Endothelial cell of coronary artery (primary cell): ENCODE data around the gene GSTA5. TPM values are rescaled to one million over a fixed set of nuclear protein-coding genes. Genes with fewer than 3 reads are reported as not detected.

Experiments used
- total RNA-seq: library from RNA; depleted of rRNA; stranded (reverse); fragments of >200 nt; gene quantifications from 2 replicates; pipeline ENCODE4 v1.2.3, GENCODE V29; 2014

The GSTA5 gene
- total RNA-seq = not detected in 2 replicates

GRCh38 chr6:52840763-52841585 is at the start of gene GSTA5:
Gene GSTA5, minus strand, starts transcription at chr6:52840813.

GRCh38 chr6:52803668-52804255 is 36.9 kb downstream of the GSTA5 start, which contains the start of gene GSTA1:
Gene GSTA1, minus strand, starts transcription at chr6:52803816. Its CDS starts 4,549 bp downstream, at chr6:52799267.

Other genes with a start within 250 kb of the GSTA5 start
- 21.5 and 22.8 TPM in 2 replicates for gene TMEM14A, start 169.7 kb downstream of the GSTA5 start, total RNA-seq
- not detected in 2 replicates for gene GSTA2, start 77.3 kb downstream of the GSTA5 start, total RNA-seq
- gene GSTA1, start 37.0 kb downstream of the GSTA5 start, total RNA-seq = not detected in 2 replicates
- not detected in 2 replicates for gene GSTA3, start 68.9 kb upstream of the GSTA5 start, total RNA-seq
- gene GSTA4, start 154.5 kb upstream of the GSTA5 start, total RNA-seq = 15.1 and 17.1 TPM in 2 replicates
- gene CILK1, start 221.0 kb upstream of the GSTA5 start, total RNA-seq = 3.1 and 4.6 TPM in 2 replicates
- gene FBXO9, start 224.6 kb upstream of the GSTA5 start, total RNA-seq = 20.2 and 20.8 TPM in 2 replicates